Esophagus muscularis mucosa (tissue), 4 donors: ENCODE measurements around the gene NTS. TPM values are rescaled to one million over a fixed set of nuclear protein-coding genes. Genes with fewer than 3 reads are reported as not detected.

Source experiments
- DNase-seq: peaks from one replicate; pipeline ENCODE4 v3.0.0-alpha.2; 2017; ENCODE audit errors: extremely low spot score
- H3K27ac ChIP-seq, 4 donors: fragments of 200-600 bp; sonication (generic); replicated peaks in 1 of 4; 1 replicate in 3 of 4; 2 replicates in 1 of 4; pipeline ENCODE4 v1.5.1; 2016 to 2019; ENCODE audit warnings: mild to moderate bottlenecking in 1 of 4
- H3K27me3 ChIP-seq, 4 donors: fragments of 200-600 bp; sonication (generic); one replicate each; pipeline versions ENCODE4 v1.5.1 to v1.6.0; 2016 to 2019
- H3K36me3 ChIP-seq, 4 donors: fragments of 200-600 bp; sonication (generic); one replicate each; pipeline ENCODE4 v1.5.1; 2016 to 2019
- H3K4me1 ChIP-seq, 4 donors: fragments of 200-600 bp; sonication (generic); one replicate each; pipeline ENCODE4 v1.5.1; 2016 to 2019
- H3K4me3 ChIP-seq, 4 donors: fragments of 200-600 bp; sonication (generic); 1 replicate in 2 of 4; 2 replicates in 2 of 4; pipeline ENCODE4 v1.5.1; 2016 to 2019; ENCODE audit warnings: mild to moderate bottlenecking in 4 of 4, moderate library complexity in 1 of 4
- H3K9me3 ChIP-seq, 4 donors: fragments of 200-600 bp; sonication (generic); 1 replicate in 3 of 4; 2 replicates in 1 of 4; pipeline ENCODE4 v1.5.1; 2016 to 2019
- EP300 ChIP-seq: sonication (generic); formaldehyde crosslinking; IDR thresholded peaks from one replicate; pipeline ENCODE4 v1.6.1; 2017; ENCODE audit warnings: antibody characterized with exemption
- POLR2A ChIP-seq: fragments of 450-650 bp; IDR thresholded peaks from one replicate; pipeline ENCODE4 v1.6.1; 2017; ENCODE audit warnings: antibody characterized with exemption, moderate library complexity, mild to moderate bottlenecking, low read depth
- POLR2AphosphoS5 ChIP-seq, 2 donors: sonication (generic); formaldehyde crosslinking; IDR thresholded peaks; one replicate each; pipeline ENCODE4 v1.6.1; 2017; ENCODE audit warnings: antibody characterized with exemption in 2 of 2
- WGBS: methylation state at CpG from one replicate; pipeline ENCODE4 v1.1.5; 2018; 5-methylcytosine and 5-hydroxymethylcytosine counted together
- intact Hi-C: fragments of 100-400 bp; cut with DNase I; formaldehyde crosslinking; loops from one replicate; pipeline ENCODE4 v1.15.1; 2023
- total RNA-seq, 4 donors: library from RNA; depleted of rRNA; stranded (reverse); fragments of >200 nt; gene quantifications; one replicate each; pipeline versions ENCODE4 v1.1.0 to v1.2.1, GENCODE V29; 2016
- TF ChIP-seq, protein P1 (sequence below), 3 experiments: fragments of 200-600 bp in 2 of 3; fragments of 450-650 bp in 1 of 3; sonication (generic) in 2 of 3; IDR thresholded peaks; one replicate each; pipeline ENCODE4 v1.5.1; 2017 to 2019; ENCODE audit warnings: antibody characterized with exemption in 3 of 3, mild to moderate bottlenecking in 2 of 3, moderate library complexity in 1 of 3

The NTS gene
- under 1 TPM in 2 of 4 donors, not detected in 2; 0.33 to 0.40 TPM for total RNA-seq

DNA sequence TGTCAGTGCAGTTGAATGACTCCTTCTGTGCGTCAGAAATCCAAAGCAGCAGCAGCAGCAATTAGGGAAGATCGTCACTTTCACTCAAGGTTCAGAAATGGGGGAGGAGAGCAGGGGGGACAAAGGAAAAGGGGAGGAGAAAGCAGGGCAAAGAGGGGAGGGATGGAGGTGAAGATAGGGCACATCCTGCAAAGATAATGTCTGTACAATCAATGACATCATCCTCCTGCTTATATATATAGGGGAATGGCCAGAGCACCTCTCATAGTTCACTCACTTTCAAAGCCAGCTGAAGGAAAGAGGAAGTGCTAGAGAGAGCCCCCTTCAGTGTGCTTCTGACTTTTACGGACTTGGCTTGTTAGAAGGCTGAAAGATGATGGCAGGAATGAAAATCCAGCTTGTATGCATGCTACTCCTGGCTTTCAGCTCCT lies at the start of gene NTS:
Gene NTS, plus strand, starts transcription at position 265 of the 431 bp plus-strand sequence. Its CDS starts 109 bp downstream, at position 374.
- no peaks in the 10 kb centered on the region for H3K4me1 ChIP-seq
- no peaks in the 10 kb centered on the region for H3K36me3 ChIP-seq
- WGBS: 10% methylated on average over 3 of the region's 3 CpGs
- no peak within 1 kb of the TSS for H3K4me3 ChIP-seq
- no peak for TF ChIP-seq EP300
- TF ChIP-seq, protein P1, sequence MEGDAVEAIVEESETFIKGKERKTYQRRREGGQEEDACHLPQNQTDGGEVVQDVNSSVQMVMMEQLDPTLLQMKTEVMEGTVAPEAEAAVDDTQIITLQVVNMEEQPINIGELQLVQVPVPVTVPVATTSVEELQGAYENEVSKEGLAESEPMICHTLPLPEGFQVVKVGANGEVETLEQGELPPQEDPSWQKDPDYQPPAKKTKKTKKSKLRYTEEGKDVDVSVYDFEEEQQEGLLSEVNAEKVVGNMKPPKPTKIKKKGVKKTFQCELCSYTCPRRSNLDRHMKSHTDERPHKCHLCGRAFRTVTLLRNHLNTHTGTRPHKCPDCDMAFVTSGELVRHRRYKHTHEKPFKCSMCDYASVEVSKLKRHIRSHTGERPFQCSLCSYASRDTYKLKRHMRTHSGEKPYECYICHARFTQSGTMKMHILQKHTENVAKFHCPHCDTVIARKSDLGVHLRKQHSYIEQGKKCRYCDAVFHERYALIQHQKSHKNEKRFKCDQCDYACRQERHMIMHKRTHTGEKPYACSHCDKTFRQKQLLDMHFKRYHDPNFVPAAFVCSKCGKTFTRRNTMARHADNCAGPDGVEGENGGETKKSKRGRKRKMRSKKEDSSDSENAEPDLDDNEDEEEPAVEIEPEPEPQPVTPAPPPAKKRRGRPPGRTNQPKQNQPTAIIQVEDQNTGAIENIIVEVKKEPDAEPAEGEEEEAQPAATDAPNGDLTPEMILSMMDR (IDR thresholded peaks at IDR 0.05): no peak
- TF ChIP-seq POLR2A: no peak
- TF ChIP-seq POLR2AphosphoS5 (IDR thresholded peaks at IDR 0.05): no peak
- H3K27me3 ChIP-seq: no peaks in the 10 kb centered on the region
- no peak within 1 kb of the TSS for H3K27ac ChIP-seq
- no peaks in the 10 kb centered on the region for H3K9me3 ChIP-seq
- no peak for DNase-seq
- intact Hi-C loops: no loop called here

DNA sequence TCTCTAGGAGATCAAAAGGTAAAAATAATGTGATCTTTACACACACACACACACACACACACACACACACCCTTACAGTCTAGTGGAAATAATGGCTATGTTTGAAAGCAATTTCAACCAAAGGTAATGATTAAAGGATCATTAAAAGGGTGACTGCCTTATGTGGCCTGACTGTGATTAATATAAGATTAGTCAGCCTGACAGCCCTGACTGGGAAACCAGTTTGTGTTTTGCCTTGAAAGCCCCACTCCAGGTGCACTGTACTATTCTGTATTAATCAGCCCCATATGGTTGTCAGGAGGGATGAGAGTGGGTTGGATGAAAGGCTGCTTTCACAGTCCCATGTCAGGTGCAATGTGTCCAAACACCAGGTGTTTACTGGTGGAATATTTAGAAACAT lies 48.3 kb upstream of the NTS start:
- no peak for TF ChIP-seq POLR2AphosphoS5 (IDR thresholded peaks at IDR 0.05)
- no peak for TF ChIP-seq EP300
- TF ChIP-seq POLR2A: no peak
- TF ChIP-seq, protein P1 (IDR thresholded peaks at IDR 0.05): no peak
- H3K4me3 ChIP-seq: no peak overlapping the region
- intact Hi-C loops: no loop called here

GRCh38 chr12:85828576-85828975 lies 45.5 kb upstream of the NTS start:
- WGBS: 96% methylated on average over 1 of the region's 1 CpG
- intact Hi-C loops: no loop called here

More for the DNA sequence above, 48.3 kb upstream of the NTS start:
- Histone ChIP-seq H3K36me3 (no peaks in the 10 kb centered on the region), H3K4me1 (peaks cover 0 to 2% (median 0%) of the 10 kb centered on the region in 4 donors), H3K27me3 (no peaks in the 10 kb centered on the region), H3K9me3 (no peaks in the 10 kb centered on the region), H3K27ac (no peak overlapping the region)
- DNase-seq: no peak

GRCh38 chr12:85829391-85829790 lies 44.7 kb upstream of the NTS start:
- Histone ChIP-seq H3K4me3 (no peak overlapping the region), H3K9me3 (no peaks in the 10 kb centered on the region), H3K27ac (no peak overlapping the region), H3K36me3 (no peaks in the 10 kb centered on the region), H3K27me3 (no peaks in the 10 kb centered on the region), H3K4me1 (peaks cover 0 to 7% (median 2%) of the 10 kb centered on the region in 4 donors)
- no peak for TF ChIP-seq POLR2AphosphoS5 (IDR thresholded peaks at IDR 0.05)
- TF ChIP-seq EP300: no peak
- no peak for TF ChIP-seq POLR2A
- TF ChIP-seq, protein P1 (IDR thresholded peaks at IDR 0.05): no peak
- intact Hi-C loops: no loop called here
- DNase-seq: no peak
- 85% methylated on average over 2 of the region's 2 CpGs for WGBS

More at GRCh38 chr12:85828576-85828975, 45.5 kb upstream of the NTS start:
- TF ChIP-seq POLR2A: no peak
- TF ChIP-seq EP300: no peak
- no peak for TF ChIP-seq POLR2AphosphoS5 (IDR thresholded peaks at IDR 0.05)
- TF ChIP-seq, protein P1 (IDR thresholded peaks at IDR 0.05): no peak
- H3K4me1 ChIP-seq: peaks cover 0 to 4% (median 2%) of the 10 kb centered on the region in 4 donors
- DNase-seq: no peak
- no peaks in the 10 kb centered on the region for H3K27me3 ChIP-seq
- H3K4me3 ChIP-seq: no peak overlapping the region
- no peak overlapping the region for H3K27ac ChIP-seq
- no peaks in the 10 kb centered on the region for H3K36me3 ChIP-seq
- H3K9me3 ChIP-seq: no peaks in the 10 kb centered on the region
